ENCODE data around the gene ORC3. TPM values are rescaled to one million over a fixed set of nuclear protein-coding genes. Genes with fewer than 3 reads are reported as not detected.
A peak's percentile ranks its signal among the peaks of the same experiment; 100 is the strongest.

ORC3 gene
- total and polyA plus RNA-seq, 10 of the 15 experiments (the other 5 are each of a cell fraction or from before 2014, with no cell fraction given): 27.2 to 76.3 (median 54.6) TPM

DNA sequence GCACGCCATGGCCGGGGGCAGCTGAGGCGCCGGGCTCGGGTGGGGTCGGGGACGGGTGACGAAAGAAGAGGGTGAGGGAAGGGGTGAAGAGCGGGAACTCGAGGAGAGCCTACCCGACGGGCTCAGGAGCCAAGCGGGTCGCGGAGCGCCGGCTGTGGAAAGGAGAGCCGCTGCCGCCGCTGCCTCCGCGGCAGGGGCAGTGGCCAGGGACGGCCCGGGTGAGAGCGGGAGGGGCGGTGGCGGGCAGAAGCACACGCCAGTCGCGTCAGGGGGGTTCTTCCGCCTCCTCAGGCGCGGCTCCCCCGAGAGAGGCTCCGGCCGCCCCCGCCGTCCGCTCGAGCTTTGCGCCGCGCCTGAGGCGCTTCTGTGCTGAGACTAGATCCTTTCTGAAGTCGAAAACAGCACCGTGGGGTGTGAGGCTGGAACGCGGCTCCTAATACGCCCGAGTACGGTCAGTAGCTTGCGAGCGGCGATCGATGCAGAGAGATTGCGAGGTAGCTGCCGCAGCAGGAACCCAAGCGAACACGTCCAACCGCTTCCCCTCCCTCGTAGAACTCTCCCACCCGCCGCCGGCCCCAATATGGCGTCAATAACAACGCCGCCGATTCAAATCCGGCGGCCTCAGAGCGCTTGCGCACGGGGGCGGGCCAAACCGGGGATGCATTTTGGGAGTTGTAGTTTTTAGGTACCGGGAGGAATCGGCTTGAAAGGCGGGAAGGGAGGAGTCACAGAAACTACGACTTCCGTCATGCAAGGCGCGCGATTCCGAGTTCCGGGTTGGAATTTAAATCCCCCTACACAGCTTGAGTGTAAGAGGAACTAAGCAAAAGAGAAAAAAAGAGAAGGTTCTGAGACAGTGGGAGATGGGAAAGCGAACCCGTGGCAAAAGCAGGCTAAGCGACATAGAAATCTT is 112.0 kb downstream of the ORC3 start, which contains the start of gene AKIRIN2 (continued):
- no peak for TF ChIP-seq CEBPB (IDR thresholded peaks at IDR 0.05; ENCODE audit: borderline replicate concordance in 1 of 2, low read depth in 2 of 2, low read length in 2 of 2)
- TF ChIP-seq, protein P1, sequence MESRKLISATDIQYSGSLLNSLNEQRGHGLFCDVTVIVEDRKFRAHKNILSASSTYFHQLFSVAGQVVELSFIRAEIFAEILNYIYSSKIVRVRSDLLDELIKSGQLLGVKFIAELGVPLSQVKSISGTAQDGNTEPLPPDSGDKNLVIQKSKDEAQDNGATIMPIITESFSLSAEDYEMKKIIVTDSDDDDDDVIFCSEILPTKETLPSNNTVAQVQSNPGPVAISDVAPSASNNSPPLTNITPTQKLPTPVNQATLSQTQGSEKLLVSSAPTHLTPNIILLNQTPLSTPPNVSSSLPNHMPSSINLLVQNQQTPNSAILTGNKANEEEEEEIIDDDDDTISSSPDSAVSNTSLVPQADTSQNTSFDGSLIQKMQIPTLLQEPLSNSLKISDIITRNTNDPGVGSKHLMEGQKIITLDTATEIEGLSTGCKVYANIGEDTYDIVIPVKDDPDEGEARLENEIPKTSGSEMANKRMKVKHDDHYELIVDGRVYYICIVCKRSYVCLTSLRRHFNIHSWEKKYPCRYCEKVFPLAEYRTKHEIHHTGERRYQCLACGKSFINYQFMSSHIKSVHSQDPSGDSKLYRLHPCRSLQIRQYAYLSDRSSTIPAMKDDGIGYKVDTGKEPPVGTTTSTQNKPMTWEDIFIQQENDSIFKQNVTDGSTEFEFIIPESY (IDR thresholded peaks at IDR 0.05): no peak
- TF ChIP-seq, protein P2, sequence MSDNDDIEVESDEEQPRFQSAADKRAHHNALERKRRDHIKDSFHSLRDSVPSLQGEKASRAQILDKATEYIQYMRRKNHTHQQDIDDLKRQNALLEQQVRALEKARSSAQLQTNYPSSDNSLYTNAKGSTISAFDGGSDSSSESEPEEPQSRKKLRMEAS (IDR thresholded peaks at IDR 0.05; ENCODE audit: low read depth, low read length): peak; percentile 68
- no peak for TF ChIP-seq EED (IDR thresholded peaks at IDR 0.05; ENCODE audit: low read depth)
- TF ChIP-seq SIX5 (IDR thresholded peaks at IDR 0.05; ENCODE audit: low read depth, low read length, severe bottlenecking): peak; percentile 96
- no peak for TF ChIP-seq NFYB (IDR thresholded peaks at IDR 0.05; ENCODE audit: insufficient read depth, low read depth, low read length)
- no peak for TF ChIP-seq JUNB (IDR thresholded peaks at IDR 0.05)
- peak; percentile 92 for TF ChIP-seq TARDBP (IDR thresholded peaks at IDR 0.05; ENCODE audit: borderline replicate concordance)
- no peak for TF ChIP-seq BMI1 (IDR thresholded peaks at IDR 0.05; ENCODE audit: borderline replicate concordance)
- TF ChIP-seq SUPT20H (IDR thresholded peaks at IDR 0.05; ENCODE audit: borderline replicate concordance, control insufficient read depth, low read depth, low read length): no peak
- no peak for TF ChIP-seq SP1 (IDR thresholded peaks at IDR 0.05; ENCODE audit: low read depth, low read length)
- no peak for TF ChIP-seq EP300 (IDR thresholded peaks at IDR 0.05; ENCODE audit: borderline replicate concordance in 1 of 2, control insufficient read depth in 1 of 2, low read depth in 2 of 2, low read length in 2 of 2)
- TF ChIP-seq, protein P3, sequence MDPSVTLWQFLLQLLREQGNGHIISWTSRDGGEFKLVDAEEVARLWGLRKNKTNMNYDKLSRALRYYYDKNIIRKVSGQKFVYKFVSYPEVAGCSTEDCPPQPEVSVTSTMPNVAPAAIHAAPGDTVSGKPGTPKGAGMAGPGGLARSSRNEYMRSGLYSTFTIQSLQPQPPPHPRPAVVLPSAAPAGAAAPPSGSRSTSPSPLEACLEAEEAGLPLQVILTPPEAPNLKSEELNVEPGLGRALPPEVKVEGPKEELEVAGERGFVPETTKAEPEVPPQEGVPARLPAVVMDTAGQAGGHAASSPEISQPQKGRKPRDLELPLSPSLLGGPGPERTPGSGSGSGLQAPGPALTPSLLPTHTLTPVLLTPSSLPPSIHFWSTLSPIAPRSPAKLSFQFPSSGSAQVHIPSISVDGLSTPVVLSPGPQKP (IDR thresholded peaks at IDR 0.05; ENCODE audit: low read depth, low read length): peak; percentile 55; the same call in 1 of the 2 replicates
- TF ChIP-seq CHD4 (IDR thresholded peaks at IDR 0.05): no peak
- TF ChIP-seq EGR1 (IDR thresholded peaks at IDR 0.05; ENCODE audit: borderline replicate concordance in 1 of 2, low read depth in 2 of 2, low read length in 2 of 2): peak in 1 of 2 experiments; percentile 88; a peak in 2 of 3 replicates
- TF ChIP-seq ZNF24 (IDR thresholded peaks at IDR 0.05): 0 out of 2 replicates have a peak, but pooled peaks have one; percentile 51
- peak; percentile 9; the same call in 1 of the 2 replicates for TF ChIP-seq MTA2 (IDR thresholded peaks at IDR 0.05; ENCODE audit: low read depth)
- peak; percentile 52 to 64; a peak in 2 of 4 replicates for TF ChIP-seq IKZF2 (IDR thresholded peaks at IDR 0.05)
- no peak for TF ChIP-seq SMC3 (IDR thresholded peaks at IDR 0.05; ENCODE audit: borderline replicate concordance, low read length)
- no peak for TF ChIP-seq FOS (IDR thresholded peaks at IDR 0.05; ENCODE audit: borderline replicate concordance, extremely low read depth, insufficient read length)
- peak; percentile 70 for TF ChIP-seq MEF2B (IDR thresholded peaks at IDR 0.05; ENCODE audit: partially characterized antibody, poor library complexity, severe bottlenecking)
- TF ChIP-seq ZNF217 (IDR thresholded peaks at IDR 0.05): peak; percentile 39; the same call in 1 of the 2 replicates
- TF ChIP-seq ZNF207 (IDR thresholded peaks at IDR 0.05; ENCODE audit: borderline replicate concordance): peak; percentile 88; the same call in 1 of the 2 replicates
- TF ChIP-seq LARP7 (IDR thresholded peaks at IDR 0.05): peak; percentile 84
- TF ChIP-seq ZNF274 (IDR thresholded peaks at IDR 0.05; ENCODE audit: insufficient read depth, insufficient read length): no peak
- no peak for TF ChIP-seq HDGF (IDR thresholded peaks at IDR 0.05)
- TF ChIP-seq CBFB (IDR thresholded peaks at IDR 0.05; ENCODE audit: low read depth): peak; percentile 73; the same call in 1 of the 2 replicates
- peak; percentile 96 for TF ChIP-seq BACH1 (IDR thresholded peaks at IDR 0.05; ENCODE audit: borderline replicate concordance)
- TF ChIP-seq HDAC2 (IDR thresholded peaks at IDR 0.05): no peak
